CD14-positive monocyte (primary cell): ENCODE results near the gene CTNNAL1. TPM values are rescaled to one million over a fixed set of nuclear protein-coding genes. Genes with fewer than 3 reads are reported as not detected.

Experiments used
- DNase-seq, 3 donors: peaks; one replicate each; pipeline ENCODE4 v3.0.0-alpha.2; 2011 to 2022
- H2AFZ ChIP-seq: 2 replicates; pipeline ENCODE4 v1.6.0; 2012; ENCODE audit warnings: mild to moderate bottlenecking, low read depth, low read length, inconsistent platforms; ENCODE audit not compliant: insufficient read depth, poor library complexity, severe bottlenecking
- H3K27ac ChIP-seq, 2 donors: 1 replicate in 1 of 2; 2 replicates in 1 of 2; pipeline ENCODE4 v1.5.1; 2012 to 2013; ENCODE audit warnings: low read length in 2 of 2, control low read depth in 1 of 2, inconsistent platforms in 1 of 2, low read depth in 1 of 2, mild to moderate bottlenecking in 1 of 2
- H3K27me3 ChIP-seq, 2 donors: one replicate each; pipeline versions ENCODE4 v1.6.0 to v1.6.1; 2011 to 2013; ENCODE audit warnings: low read length in 2 of 2; ENCODE audit not compliant: control insufficient read depth in 2 of 2, insufficient read depth in 2 of 2
- H3K36me3 ChIP-seq, 2 donors: replicated peaks in 1 of 2; 1 replicate in 1 of 2; 2 replicates in 1 of 2; pipeline versions ENCODE4 v1.5.1 to v1.6.1; 2012 to 2013; ENCODE audit warnings: low read length in 2 of 2, control low read depth in 1 of 2, inconsistent platforms in 1 of 2, mild to moderate bottlenecking in 1 of 2; ENCODE audit not compliant: insufficient read depth in 2 of 2, control insufficient read depth in 1 of 2
- H3K4me1 ChIP-seq, 2 donors: 1 replicate in 1 of 2; 2 replicates in 1 of 2; pipeline versions ENCODE4 v1.5.1 to v1.6.1; 2012 to 2013; ENCODE audit warnings: low read length in 2 of 2, control low read depth in 1 of 2, inconsistent platforms in 1 of 2, mild to moderate bottlenecking in 1 of 2, moderate library complexity in 1 of 2; ENCODE audit not compliant: insufficient read depth in 2 of 2, control insufficient read depth in 1 of 2
- H3K4me2 ChIP-seq: replicated peaks from 2 replicates; pipeline ENCODE3; 2012; ENCODE audit warnings: low read length, moderate library complexity, mild to moderate bottlenecking; ENCODE audit not compliant: poor library complexity, severe bottlenecking; ENCODE audit errors: extremely low read depth
- H3K4me3 ChIP-seq, 3 experiments: fragments of 200-600 bp in 1 of 3; sonication (generic) in 1 of 3; replicated peaks in 1 of 3; 1 replicate in 2 of 3; 2 replicates in 1 of 3; pipeline ENCODE4 v1.5.1; 2011 to 2013; ENCODE audit warnings: low read length in 3 of 3, mild to moderate bottlenecking in 3 of 3, control low read depth in 2 of 3, low read depth in 2 of 3, inconsistent platforms in 1 of 3, moderate library complexity in 1 of 3
- H3K79me2 ChIP-seq: 2 replicates; pipeline ENCODE4 v1.6.0; 2012; ENCODE audit warnings: mild to moderate bottlenecking, control low read depth, inconsistent platforms, low read length, moderate library complexity; ENCODE audit not compliant: insufficient read depth
- H3K9ac ChIP-seq: 2 replicates; pipeline ENCODE4 v1.6.0; 2017; ENCODE audit warnings: low read length, mild to moderate bottlenecking; ENCODE audit not compliant: insufficient read depth, poor library complexity, severe bottlenecking
- H3K9me3 ChIP-seq, 2 donors: replicated peaks in 1 of 2; 1 replicate in 1 of 2; 2 replicates in 1 of 2; pipeline versions ENCODE4 v1.5.1 to v1.6.1; 2012 to 2013; ENCODE audit warnings: low read length in 2 of 2, control low read depth in 1 of 2; ENCODE audit not compliant: control insufficient read depth in 1 of 2, insufficient read depth in 1 of 2
- H4K20me1 ChIP-seq: 2 replicates; pipeline ENCODE4 v1.6.0; 2012; ENCODE audit warnings: mild to moderate bottlenecking, low read length, control low read depth, moderate library complexity; ENCODE audit not compliant: insufficient read depth
- H3K27ac Mint-ChIP-seq, 7 donors: one replicate each; pipeline ENCODE4 v1.8.0; 2020; ENCODE audit warnings: mild to moderate bottlenecking in 7 of 7, mixed read lengths in 7 of 7, moderate library complexity in 6 of 7, inconsistent platforms in 2 of 7
- H3K27me3 Mint-ChIP-seq, 3 donors: one replicate each; pipeline ENCODE4 v1.8.0; 2021 to 2022; ENCODE audit warnings: low read depth in 3 of 3, mild to moderate bottlenecking in 3 of 3, mixed read lengths in 3 of 3, moderate library complexity in 3 of 3, inconsistent platforms in 1 of 3
- H3K36me3 Mint-ChIP-seq, 2 donors: one replicate each; pipeline ENCODE4 v1.8.0; 2020; ENCODE audit warnings: mixed read lengths in 2 of 2, inconsistent platforms in 1 of 2, mild to moderate bottlenecking in 1 of 2
- H3K4me1 Mint-ChIP-seq: one replicate; pipeline ENCODE4 v1.8.0; 2020; ENCODE audit warnings: mild to moderate bottlenecking, mixed read lengths
- H3K4me3 Mint-ChIP-seq, 2 donors: one replicate each; pipeline ENCODE4 v1.8.0; 2020; ENCODE audit warnings: mild to moderate bottlenecking in 2 of 2, mixed read lengths in 2 of 2, moderate library complexity in 1 of 2
- H3K9me3 Mint-ChIP-seq, 7 donors: one replicate each; pipeline ENCODE4 v1.8.0; 2020 to 2022; ENCODE audit warnings: mixed read lengths in 7 of 7, mild to moderate bottlenecking in 6 of 7, moderate library complexity in 6 of 7, inconsistent platforms in 2 of 7
- CTCF ChIP-seq: fragments of 200-600 bp; IDR thresholded peaks from one replicate; pipeline ENCODE4 v1.8.0; 2022; ENCODE audit warnings: antibody characterized with exemption, mild to moderate bottlenecking
- WGBS: methylation state at CpG from one replicate; pipeline ENCODE4 v1.1.5; 2013; ENCODE audit warnings: missing lambda C conversion rate; ENCODE audit not compliant: insufficient coverage; 5-methylcytosine and 5-hydroxymethylcytosine counted together
- intact Hi-C, 2 donors: fragments of 100-400 bp; cut with micrococcal nuclease; formaldehyde crosslinking; loops; one replicate each; pipeline versions ENCODE4 v1.15.0 to v1.15.1; 2023
- polyA plus RNA-seq, 3 donors: library from polyadenylated mRNA; depleted of rRNA in 1 of 3; unstranded in 2 of 3; stranded (reverse) in 1 of 3; fragments of 300-500 nt in 2 of 3; fragments of >200 nt in 1 of 3; fragmentation: Illumina TruSeq in 2 of 3; gene quantifications; 1 replicate in 2 of 3; 2 replicates in 1 of 3; pipeline ENCODE4 v1.2.3, GENCODE V29; 2012 to 2021

The CTNNAL1 gene
- polyA plus RNA-seq, 3 donors = 0.10 to 0.39 (median 0.25) TPM

DNA sequence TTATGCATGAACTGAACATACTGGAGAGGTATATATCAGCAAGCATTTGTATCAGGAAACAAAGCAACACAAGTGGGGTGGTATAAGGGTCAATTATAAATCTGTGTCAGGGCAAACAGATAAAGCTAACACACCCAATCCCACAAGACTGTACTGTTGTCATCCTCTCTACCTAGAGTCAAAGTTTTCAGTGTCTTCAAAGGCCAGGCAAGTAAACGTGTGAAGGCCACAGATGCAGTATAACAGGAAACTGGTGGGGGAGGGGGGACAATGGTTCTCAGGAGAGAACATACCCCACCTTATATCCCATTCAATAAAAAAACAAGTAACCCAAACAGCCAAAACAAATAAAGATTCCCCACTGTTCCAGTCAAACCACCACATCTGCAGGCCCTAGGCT lies 101.5 kb downstream of the CTNNAL1 start:
- Histone ChIP-seq H3K27ac (no peak overlapping the region), H3K4me2 (no peak overlapping the region), H3K9me3 (no peaks in the 10 kb centered on the region), H2AFZ (no peak overlapping the region), H4K20me1 (no peaks in the 10 kb centered on the region), H3K36me3 (peaks cover 66 to 81% of the 10 kb centered on the region in 2 donors), H3K79me2 (no peaks in the 10 kb centered on the region), H3K9ac (no peak overlapping the region), H3K4me1 (peaks cover 7 to 12% of the 10 kb centered on the region in 2 donors), H3K27me3 (no peaks in the 10 kb centered on the region), H3K4me3 (no peak overlapping the region)
- H3K9me3 Mint-ChIP-seq = peaks cover 0 to 2% (median 0%) of the 10 kb centered on the region in 7 donors
- no peak overlapping the region for H3K27ac Mint-ChIP-seq
- peaks cover 70 to 78% of the 10 kb centered on the region in 2 donors for H3K36me3 Mint-ChIP-seq
- H3K27me3 Mint-ChIP-seq = no peaks in the 10 kb centered on the region
- DNase-seq = no peak
- WGBS = no CpG with 5 or more reads among the region's 1 CpG
- TF ChIP-seq CTCF = no peak
- H3K4me1 Mint-ChIP-seq = peaks cover 19% of the 10 kb centered on the region
- intact Hi-C loops = no loop called here
- H3K4me3 Mint-ChIP-seq = no peak overlapping the region

- Mint-ChIP-seq H3K27me3 (no peaks in the 10 kb centered on the region), H3K27ac (peak overlapping the region in 2 of 7 donors; percentile 14 to 58), H3K36me3 (peaks cover 74 to 83% of the 10 kb centered on the region in 2 donors), H3K9me3 (peaks cover 0 to 2% (median 0%) of the 10 kb centered on the region in 7 donors), H3K4me1 (peaks cover 19% of the 10 kb centered on the region), H3K4me3 (no peak overlapping the region)
- Histone ChIP-seq H3K79me2 (no peaks in the 10 kb centered on the region), H3K27ac (no peak overlapping the region), H3K4me3 (no peak overlapping the region), H3K4me1 (peaks cover 7 to 12% of the 10 kb centered on the region in 2 donors), H4K20me1 (no peaks in the 10 kb centered on the region), H3K27me3 (no peaks in the 10 kb centered on the region), H3K36me3 (peaks cover 69 to 85% of the 10 kb centered on the region in 2 donors), H3K9ac (no peak overlapping the region), H3K9me3 (no peaks in the 10 kb centered on the region), H2AFZ (no peak overlapping the region), H3K4me2 (no peak overlapping the region)
- intact Hi-C loops = no loop called here
- WGBS = no CpG with 5 or more reads among the region's 2 CpGs
- no peak for DNase-seq
- TF ChIP-seq CTCF = no peak
Observed at GRCh38 chr9:108910914-108911313, 102.4 kb downstream of the CTNNAL1 start.
